ENCODE results near the gene LLPH.

The LLPH gene

GRCh38 chr12:66144791-66145754 lies 14.5 kb upstream of the LLPH start:
- DNase-seq, result peak; percentile 13

GRCh38 chr12:66143868-66144267 lies 13.3 kb upstream of the LLPH start:
- DNase-seq, result no peak

- no peak for DNase-seq
These were observed 12.3 kb upstream of the LLPH start for GRCh38 chr12:66142826-66143225.

GRCh38 chr12:66141299-66141698 lies 10.7 kb upstream of the LLPH start:
- DNase-seq, result no peak

- DNase-seq, result no peak
These were observed 10.2 kb upstream of the LLPH start for GRCh38 chr12:66140731-66141130.

- DNase-seq, result no peak
These were observed 8.8 kb upstream of the LLPH start for GRCh38 chr12:66139328-66139727.

- DNase-seq, result no peak
These were observed 7.4 kb upstream of the LLPH start for GRCh38 chr12:66137937-66138336.

- DNase-seq, result no peak
These were observed 1.9 kb upstream of the LLPH start for GRCh38 chr12:66132408-66132807.

- no peak for DNase-seq
These were observed 628 bp upstream of the LLPH start for GRCh38 chr12:66131067-66131688.

- no peak for DNase-seq
These were observed 650 bp downstream of the LLPH start for GRCh38 chr12:66129934-66130266.

GRCh38 chr12:66127650-66128049 lies 2.9 kb downstream of the LLPH start:
- DNase-seq, result no peak

- DNase-seq, result no peak
These were observed 10.1 kb downstream of the LLPH start for GRCh38 chr12:66120477-66120876.

- no peak for DNase-seq
These were observed 10.7 kb downstream of the LLPH start for GRCh38 chr12:66119870-66120241.

GRCh38 chr12:66119229-66119869 lies 11.2 kb downstream of the LLPH start:
- DNase-seq, result no peak

- no peak for DNase-seq
These were observed 12.2 kb downstream of the LLPH start for GRCh38 chr12:66118240-66118891.

- DNase-seq, result no peak
These were observed 13.3 kb downstream of the LLPH start for GRCh38 chr12:66117242-66117641.

GRCh38 chr12:66115071-66115600 lies 15.4 kb downstream of the LLPH start:
- no peak for DNase-seq

- DNase-seq, result no peak
These were observed 17.1 kb downstream of the LLPH start for GRCh38 chr12:66113471-66113870.

GRCh38 chr12:66111605-66112004 lies 18.9 kb downstream of the LLPH start:
- no peak for DNase-seq

- DNase-seq, result no peak
These were observed 21.5 kb downstream of the LLPH start for GRCh38 chr12:66109056-66109455.

- DNase-seq, result no peak
These were observed 22.2 kb downstream of the LLPH start for GRCh38 chr12:66108386-66108785.

- DNase-seq, result peak; percentile 70
These were observed 23.1 kb downstream of the LLPH start for GRCh38 chr12:66107451-66107915.
